ENCODE results near the gene CNTNAP5.

GRCh38 chr2:124104914-124105313 lies 79.8 kb downstream of the CNTNAP5 start:
- TF ChIP-seq CTCF (IDR thresholded peaks at IDR 0.05) (no peak), POLR2AphosphoS5 (IDR thresholded peaks at IDR 0.05; ENCODE audit: low read depth, low read length) (no peak), TCF7L2 (IDR thresholded peaks at IDR 0.05; ENCODE audit: low read depth, low read length) (no peak)
